Kidney (tissue), 14 donors: ENCODE measurements around the gene DUSP2. TPM values are rescaled to one million over a fixed set of nuclear protein-coding genes. Genes with fewer than 3 reads are reported as not detected.
A peak's percentile ranks its signal among the peaks of the same experiment; 100 is the strongest.

Experiments used
- DNase-seq, 5 donors: peaks; one replicate each; pipeline ENCODE4 v3.0.0-alpha.2; 2013 to 2020
- FAIRE-seq: peaks from 2 replicates; lab custom pipeline; 2012; peaks lifted over from hg19 to GRCh38; lab: Jason Lieb, UNC
- H3K27ac ChIP-seq, 2 donors: one replicate each; pipeline ENCODE4 v1.7.0; 2013; ENCODE audit warnings: low read depth in 2 of 2, low read length in 2 of 2, inconsistent platforms in 1 of 2
- H3K27me3 ChIP-seq: one replicate; pipeline ENCODE4 v1.7.1; 2013; ENCODE audit warnings: low read length, inconsistent platforms; ENCODE audit not compliant: control insufficient read depth, insufficient read depth
- H3K36me3 ChIP-seq, 3 donors: one replicate each; pipeline versions ENCODE4 v1.7.0 to v1.7.1; 2013; ENCODE audit warnings: low read length in 3 of 3, control low read depth in 1 of 3, inconsistent platforms in 1 of 3; ENCODE audit not compliant: insufficient read depth in 3 of 3, control insufficient read depth in 2 of 3
- H3K4me1 ChIP-seq, 3 donors: one replicate each; pipeline versions ENCODE4 v1.7.0 to v1.7.1; 2013; ENCODE audit warnings: low read length in 3 of 3, inconsistent platforms in 1 of 3, low read depth in 1 of 3; ENCODE audit not compliant: control insufficient read depth in 2 of 3, insufficient read depth in 2 of 3
- H3K4me3 ChIP-seq, 3 donors: one replicate each; pipeline versions ENCODE4 v1.7.0 to v1.8.1; 2013; ENCODE audit warnings: low read length in 3 of 3, control low read depth in 1 of 3, inconsistent platforms in 1 of 3
- H3K9ac ChIP-seq, 3 donors: one replicate each; pipeline versions ENCODE4 v1.7.0 to v1.7.1; 2013; ENCODE audit warnings: low read length in 3 of 3, control low read depth in 1 of 3, inconsistent platforms in 1 of 3
- H3K9me3 ChIP-seq, 3 donors: one replicate each; pipeline versions ENCODE4 v1.7.0 to v1.7.1; 2013; ENCODE audit warnings: low read length in 3 of 3, control low read depth in 1 of 3, inconsistent platforms in 1 of 3; ENCODE audit not compliant: control insufficient read depth in 2 of 3, insufficient read depth in 1 of 3
- intact Hi-C: fragments of 100-400 bp; cut with DNase I; formaldehyde crosslinking; loops from one replicate; pipeline ENCODE4 v1.11.1; 2022
- polyA plus RNA-seq: library from polyadenylated mRNA; stranded (reverse); fragments of 350-450 nt; fragmentation: Illumina TruSeq; extraction: RNeasy Lipid Tissue Mini Kit (QIAGEN cat#74804); gene quantifications from one replicate; pipeline ENCODE4 v1.2.3, GENCODE V29; 2014; ENCODE audit warnings: low read depth, low replicate concordance; ENCODE audit not compliant: insufficient read depth
- total RNA-seq: library from RNA; stranded (reverse); fragmentation: NEBNext Ultra II Directional; extraction: Animal tissue kit (Norgen Biotek cat#: 25700); gene quantifications from one replicate; pipeline ENCODE4 v1.2.1, GENCODE V29; 2021
- TF ChIP-seq, protein P1 (sequence below): IDR thresholded peaks from 3 replicates; pipeline ENCODE4 v1.5.1; 2012; ENCODE audit warnings: mild to moderate bottlenecking, moderate library complexity, borderline replicate concordance; ENCODE audit not compliant: insufficient read depth; ENCODE audit errors: extremely low read depth
- donor health status: control.
- donor health status: control.
- donor health status: control.
- donor health status: control.
- donor health status: control.
- donor health status: DM: yes; HTN: yes; CAD: no.
- donor health status: Normal renal cell carcinoma (clear cell type).

DUSP2 gene
- total and polyA plus RNA-seq, 2 donors from 2014 or later, result 5.6 to 11.8 TPM

DNA sequence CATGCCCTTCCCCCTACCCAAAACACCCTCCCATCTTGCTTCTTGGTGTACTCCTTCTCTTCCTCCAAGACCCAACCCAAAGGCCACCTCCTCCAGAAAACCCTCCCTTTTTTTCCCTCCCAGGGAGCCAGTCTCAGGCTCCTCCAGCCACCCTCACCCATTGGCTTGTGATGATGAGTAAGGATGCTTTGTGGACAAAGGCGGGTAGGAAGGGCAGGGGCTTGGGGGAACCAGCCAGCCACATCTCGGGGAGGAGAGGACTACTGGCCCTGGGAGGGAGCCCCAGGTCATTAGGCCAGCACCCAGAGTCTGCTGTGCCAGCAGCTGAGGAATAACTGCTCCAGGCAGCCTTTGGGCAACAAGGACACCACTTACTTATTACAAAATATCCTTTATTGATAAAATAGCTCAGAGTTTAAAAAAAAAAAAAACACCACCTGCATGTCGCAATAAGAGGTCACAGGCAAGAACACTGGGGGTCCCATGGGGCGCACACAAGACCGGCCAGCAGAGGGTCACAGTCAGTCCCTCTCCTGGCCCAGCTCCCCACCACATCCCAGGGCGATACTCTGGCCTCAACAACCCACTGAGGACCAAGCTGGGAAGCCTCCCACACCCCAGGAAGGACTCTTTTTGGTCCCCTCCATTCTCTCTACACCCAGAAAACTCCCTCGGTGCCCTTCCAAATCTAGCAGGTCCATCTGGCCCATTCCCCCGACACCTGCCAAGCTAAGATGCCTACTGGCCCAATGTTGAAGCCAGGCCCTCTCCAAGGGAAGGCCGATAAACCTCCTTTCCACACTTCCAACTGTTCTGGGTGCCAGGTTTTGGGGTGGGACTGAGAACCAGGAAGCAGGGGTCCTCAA, 32.5 kb downstream of the DUSP2 start:
- H3K9ac ChIP-seq, result no peak overlapping the region
- intact Hi-C loops, result no loop called here

DNA sequence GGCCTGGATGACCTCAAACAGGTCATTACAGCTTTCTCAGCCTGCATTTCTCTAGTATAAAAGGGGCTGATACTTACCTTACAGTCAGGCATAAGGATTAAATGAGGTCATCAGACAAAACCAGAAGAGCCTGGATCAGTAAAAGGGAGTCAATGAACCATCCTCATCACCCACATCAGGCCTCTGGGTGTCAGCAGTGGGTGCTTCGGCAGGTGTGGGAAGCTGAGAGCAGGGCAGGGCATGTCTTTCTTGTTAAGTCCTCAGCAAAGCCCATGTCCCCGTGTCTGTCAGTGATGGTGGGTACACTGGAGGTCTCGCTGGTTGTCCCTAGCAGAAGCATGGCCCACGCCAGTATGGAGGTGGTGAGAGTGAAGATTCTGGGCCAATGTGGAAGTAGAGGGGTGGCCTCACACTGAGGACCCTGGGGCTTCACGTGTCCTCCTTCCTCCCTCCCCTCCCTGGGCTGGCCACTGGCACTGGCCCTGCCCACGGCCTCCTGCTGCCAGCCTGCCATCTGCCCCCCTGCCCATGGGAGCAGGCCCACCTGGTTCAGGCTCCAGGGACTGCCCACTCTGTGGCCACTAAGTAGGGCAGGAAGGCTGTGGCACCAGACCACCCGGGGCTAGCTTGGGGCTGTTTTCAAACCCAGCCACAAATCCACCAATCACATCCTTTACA, 33.3 kb downstream of the DUSP2 start:
- Histone ChIP-seq H3K27me3 (no peaks in the 10 kb centered on the region), H3K36me3 (no peaks in the 10 kb centered on the region), H3K4me1 (peaks cover 0 to 11% (median 0%) of the 10 kb centered on the region in 3 donors), H3K4me3 (no peak overlapping the region), H3K27ac (no peak overlapping the region), H3K9me3 (no peaks in the 10 kb centered on the region), H3K9ac (no peak overlapping the region)
- TF ChIP-seq, protein P1, sequence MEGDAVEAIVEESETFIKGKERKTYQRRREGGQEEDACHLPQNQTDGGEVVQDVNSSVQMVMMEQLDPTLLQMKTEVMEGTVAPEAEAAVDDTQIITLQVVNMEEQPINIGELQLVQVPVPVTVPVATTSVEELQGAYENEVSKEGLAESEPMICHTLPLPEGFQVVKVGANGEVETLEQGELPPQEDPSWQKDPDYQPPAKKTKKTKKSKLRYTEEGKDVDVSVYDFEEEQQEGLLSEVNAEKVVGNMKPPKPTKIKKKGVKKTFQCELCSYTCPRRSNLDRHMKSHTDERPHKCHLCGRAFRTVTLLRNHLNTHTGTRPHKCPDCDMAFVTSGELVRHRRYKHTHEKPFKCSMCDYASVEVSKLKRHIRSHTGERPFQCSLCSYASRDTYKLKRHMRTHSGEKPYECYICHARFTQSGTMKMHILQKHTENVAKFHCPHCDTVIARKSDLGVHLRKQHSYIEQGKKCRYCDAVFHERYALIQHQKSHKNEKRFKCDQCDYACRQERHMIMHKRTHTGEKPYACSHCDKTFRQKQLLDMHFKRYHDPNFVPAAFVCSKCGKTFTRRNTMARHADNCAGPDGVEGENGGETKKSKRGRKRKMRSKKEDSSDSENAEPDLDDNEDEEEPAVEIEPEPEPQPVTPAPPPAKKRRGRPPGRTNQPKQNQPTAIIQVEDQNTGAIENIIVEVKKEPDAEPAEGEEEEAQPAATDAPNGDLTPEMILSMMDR, result no peak
- intact Hi-C loops, result no loop called here
- peak in 2 of 5 donors; percentile 35 to 64 for DNase-seq
- no peak for FAIRE-seq

More for the DNA sequence above, 32.5 kb downstream of the DUSP2 start:
- peaks cover 0 to 14% (median 0%) of the 10 kb centered on the region in 3 donors for H3K4me1 ChIP-seq
- TF ChIP-seq, protein P1, result no peak
- peak in 1 of 5 donors; percentile 16 for DNase-seq
- no peak overlapping the region for H3K27ac ChIP-seq
- H3K4me3 ChIP-seq, result no peak overlapping the region
- H3K36me3 ChIP-seq, result no peaks in the 10 kb centered on the region
- no peaks in the 10 kb centered on the region for H3K27me3 ChIP-seq
- FAIRE-seq, result no peak
- H3K9me3 ChIP-seq, result no peaks in the 10 kb centered on the region

DNA sequence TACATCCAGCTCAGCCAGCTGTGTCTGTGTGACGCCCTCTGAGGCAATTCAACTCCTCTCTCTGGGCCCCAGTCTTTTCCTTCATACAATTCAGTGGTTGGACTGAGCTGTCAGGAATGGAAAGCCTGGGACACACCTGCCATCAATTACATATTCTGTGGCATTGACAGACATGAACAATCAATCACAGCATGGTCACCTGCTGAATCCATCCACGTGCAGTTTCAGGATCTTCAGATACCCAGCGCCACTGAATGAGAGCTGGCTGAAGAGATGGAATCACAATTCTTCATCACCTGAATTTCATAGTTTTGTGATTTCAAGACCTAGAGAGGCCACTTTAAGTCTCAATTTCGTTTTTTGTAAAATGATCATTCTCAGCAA, 34.0 kb downstream of the DUSP2 start:
- DNase-seq, result no peak
- intact Hi-C loops, result no loop called here
- Histone ChIP-seq H3K36me3 (no peaks in the 10 kb centered on the region), H3K4me3 (no peak overlapping the region), H3K9ac (no peak overlapping the region), H3K9me3 (no peaks in the 10 kb centered on the region), H3K4me1 (peaks cover 0 to 11% (median 0%) of the 10 kb centered on the region in 3 donors), H3K27ac (no peak overlapping the region), H3K27me3 (no peaks in the 10 kb centered on the region)
- FAIRE-seq, result no peak
- TF ChIP-seq, protein P1, result no peak
